Renal cortical epithelial cell (primary cell): Measurements from ENCODE around the gene URAD. TPM values are rescaled to one million over a fixed set of nuclear protein-coding genes. Genes with fewer than 3 reads are reported as not detected.
A peak's percentile ranks its signal among the peaks of the same experiment; 100 is the strongest.

Source experiments
- DNase-seq: peaks from one replicate; pipeline ENCODE4 v3.0.0-alpha.2; 2011; ENCODE audit warnings: low read depth
- total RNA-seq: library from RNA; depleted of rRNA; stranded (reverse); fragments of >200 nt; gene quantifications from 2 replicates; pipeline ENCODE4 v1.2.3, GENCODE V29; 2014

URAD gene
- total RNA-seq, 1 donor from 2014 or later = not detected

- DNase-seq = no peak
These were observed 12.1 kb upstream of the URAD start for GRCh38 chr13:28000567-28000966.

- peak; percentile 32 for DNase-seq
These were observed 9.5 kb upstream of the URAD start for GRCh38 chr13:27997904-27998522.

- DNase-seq = no peak
These were observed 3.4 kb upstream of the URAD start for GRCh38 chr13:27991881-27992280.

- DNase-seq = no peak
These were observed 2.9 kb downstream of the URAD start for GRCh38 chr13:27985600-27985999.

- DNase-seq = no peak
These were observed 6.1 kb downstream of the URAD start for GRCh38 chr13:27982361-27982760.

- no peak for DNase-seq
These were observed 7.3 kb downstream of the URAD start for GRCh38 chr13:27981006-27981708.

GRCh38 chr13:27980280-27980998, 8.1 kb downstream of the URAD start:
- no peak for DNase-seq

GRCh38 chr13:27979765-27980279, 8.7 kb downstream of the URAD start:
- DNase-seq = no peak

- DNase-seq = no peak
These were observed 9.4 kb downstream of the URAD start for GRCh38 chr13:27979001-27979643.

- DNase-seq = no peak
These were observed 10.1 kb downstream of the URAD start for GRCh38 chr13:27978301-27978968.

GRCh38 chr13:27977476-27978300, 10.8 kb downstream of the URAD start:
- no peak for DNase-seq

- no peak for DNase-seq
These were observed 12.0 kb downstream of the URAD start for GRCh38 chr13:27976362-27977091.

GRCh38 chr13:27975564-27976361, 12.7 kb downstream of the URAD start:
- no peak for DNase-seq

- DNase-seq = no peak
These were observed 14.4 kb downstream of the URAD start for GRCh38 chr13:27973961-27974662.

GRCh38 chr13:27973291-27973690, 15.2 kb downstream of the URAD start:
- no peak for DNase-seq

GRCh38 chr13:27972478-27972820, 16.0 kb downstream of the URAD start:
- no peak for DNase-seq

- DNase-seq = no peak
These were observed 16.6 kb downstream of the URAD start for GRCh38 chr13:27971776-27972477.

- DNase-seq = no peak
These were observed 17.3 kb downstream of the URAD start for GRCh38 chr13:27971236-27971645.
